Ammon's horn (tissue), 1 donor: ENCODE data around the gene COL5A1.
"Not testable (repeated sequence)": the region's sequence is repeated elsewhere in the genome, so short reads cannot be mapped to it uniquely, and the experiment has no call there.

Source experiments
- DNase-seq: peaks from one replicate; pipeline ENCODE4 v3.0.0-alpha.2; 2016; ENCODE audit warnings: low spot score

COL5A1 gene

DNA sequence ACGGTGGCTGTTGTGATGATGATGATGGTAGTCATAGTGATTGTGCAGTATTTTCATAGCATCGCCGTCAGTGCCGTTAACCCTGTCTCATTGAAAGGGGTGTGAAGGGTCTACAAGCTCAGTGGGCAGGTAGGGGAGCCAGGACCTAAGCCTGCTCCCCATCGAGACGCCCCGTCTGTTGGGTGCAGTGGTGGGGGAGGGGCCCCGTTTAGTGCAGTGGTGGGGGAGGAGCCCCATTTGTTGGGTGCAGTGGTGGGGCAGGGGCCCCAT, 68.6 kb downstream of the COL5A1 start:
- no peak for DNase-seq

DNA sequence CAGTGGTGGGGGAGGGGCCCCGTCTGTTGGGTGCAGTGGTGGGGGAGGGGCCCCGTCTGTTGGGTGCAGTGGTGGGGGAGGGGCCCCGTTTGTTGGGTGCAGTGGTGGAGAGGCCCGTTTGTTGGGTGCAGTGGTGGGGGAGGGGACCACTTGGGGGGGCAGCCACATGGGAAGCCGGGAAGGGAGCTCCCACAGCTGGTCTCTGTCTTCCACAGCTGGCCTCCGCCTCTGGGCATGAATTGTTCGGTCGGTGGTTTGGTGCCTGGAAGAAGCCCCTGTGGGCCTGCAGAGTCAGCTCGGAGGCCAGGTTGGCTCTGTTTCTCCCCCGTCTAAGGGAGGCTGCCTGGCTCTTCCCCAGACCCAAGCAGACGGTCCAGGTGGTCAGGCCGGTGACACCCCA, 69.3 kb downstream of the COL5A1 start:
- DNase-seq, result no peak

DNA sequence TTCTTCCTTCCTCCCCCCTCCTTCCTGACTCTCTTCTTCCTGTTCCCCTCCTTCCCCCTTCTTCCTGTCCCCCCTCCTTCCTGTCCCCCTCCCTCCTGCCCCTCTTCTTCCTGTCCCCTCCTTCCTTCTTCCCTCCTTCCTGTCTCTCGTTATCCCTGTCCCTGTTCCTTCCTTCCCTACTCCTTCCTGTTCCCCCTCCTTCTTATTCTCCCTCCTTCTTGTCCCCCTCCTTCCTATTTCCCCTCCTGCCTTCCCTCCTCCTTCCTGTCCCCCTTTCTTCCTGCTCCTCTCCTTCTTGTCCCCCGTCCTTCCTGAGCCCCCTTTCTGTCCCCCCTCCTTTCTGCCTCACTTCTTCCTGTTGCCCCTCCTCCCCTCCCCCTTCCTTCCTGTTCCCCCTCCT, 70.6 kb downstream of the COL5A1 start:
- no peak for DNase-seq

- DNase-seq, result no peak
Measured at GRCh38 chr9:134712926-134713325, 71.3 kb downstream of the COL5A1 start.

DNA sequence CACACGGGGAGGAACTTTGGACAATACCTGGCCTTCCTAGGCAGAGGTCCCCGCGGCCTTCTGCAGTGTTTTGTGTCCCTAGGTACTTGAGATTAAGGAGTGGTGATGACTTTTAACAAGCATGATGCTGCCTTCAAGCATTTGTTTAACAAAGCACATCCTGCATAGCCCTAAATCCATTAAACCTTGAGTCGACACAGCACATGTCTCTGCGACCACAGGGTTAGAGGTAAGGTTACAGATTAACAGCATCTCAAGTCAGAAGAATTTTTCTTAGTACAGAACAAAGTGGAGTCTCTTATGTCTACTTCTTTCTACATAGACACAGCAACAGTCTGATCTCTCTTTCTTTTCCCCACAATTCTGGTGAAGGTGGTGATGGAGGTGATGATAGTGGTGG, 73.9 kb downstream of the COL5A1 start:
- DNase-seq, result not testable (repeated sequence)

- DNase-seq, result no peak
Measured at GRCh38 chr9:134716067-134716466, 74.5 kb downstream of the COL5A1 start.

- DNase-seq, result no peak
Measured at GRCh38 chr9:134717056-134717455, 75.5 kb downstream of the COL5A1 start.

- DNase-seq, result peak; percentile 35
Measured at GRCh38 chr9:134717924-134718645, 76.5 kb downstream of the COL5A1 start.

GRCh38 chr9:134719331-134719730, 77.7 kb downstream of the COL5A1 start:
- DNase-seq, result no peak

DNA sequence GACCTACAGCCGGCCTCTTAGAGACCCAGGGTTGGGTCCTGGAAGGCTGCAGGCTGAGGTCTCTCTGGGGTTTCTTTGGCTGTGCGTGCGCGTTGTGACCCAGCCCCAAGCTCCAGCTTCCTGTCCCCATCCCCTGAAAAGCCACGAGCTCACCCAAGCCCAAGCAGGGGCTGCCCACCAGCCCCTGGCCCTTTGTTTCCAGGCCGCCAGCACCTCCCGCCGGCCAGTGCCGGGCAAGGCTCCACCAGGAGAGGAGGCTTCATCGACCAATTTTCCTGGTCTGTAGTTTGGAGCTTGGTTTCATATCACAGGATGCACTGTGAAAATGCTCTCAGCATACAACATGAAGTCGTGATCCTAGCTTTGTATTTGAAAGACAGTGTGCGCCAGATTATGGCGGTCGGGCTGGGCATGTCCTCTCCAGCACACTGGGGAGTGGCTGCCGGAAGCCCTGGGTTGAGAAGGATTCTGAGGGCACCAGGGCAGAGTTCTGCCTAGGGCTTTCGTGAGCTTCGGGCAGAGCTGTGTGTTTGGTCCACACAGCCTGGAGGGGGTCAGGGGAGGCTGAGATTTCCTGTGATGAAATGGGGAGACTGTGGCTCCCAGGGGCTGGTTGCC, 78.6 kb downstream of the COL5A1 start:
- DNase-seq, result no peak

GRCh38 chr9:134720796-134721195, 79.2 kb downstream of the COL5A1 start:
- no peak for DNase-seq

DNA sequence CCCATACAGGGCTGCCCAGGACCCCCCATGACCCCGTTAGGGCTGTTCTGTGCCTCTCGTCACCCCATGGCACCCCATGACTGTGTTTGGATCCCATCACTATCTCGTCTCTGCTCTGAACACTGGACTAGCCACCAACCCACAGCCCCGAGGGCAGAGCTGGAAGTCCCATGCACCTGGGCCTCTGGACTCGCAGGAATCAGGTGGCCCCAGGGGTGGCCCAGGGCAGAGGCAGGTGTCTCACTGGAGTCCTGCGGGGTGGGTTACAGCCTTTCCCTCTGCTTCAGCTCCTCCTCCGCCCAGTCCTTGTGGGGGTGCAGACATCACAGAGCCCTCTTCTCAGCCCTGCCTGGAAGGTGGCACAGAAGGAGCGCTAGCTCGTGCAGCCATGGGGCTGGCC, 79.7 kb downstream of the COL5A1 start:
- DNase-seq, result no peak

- no peak for DNase-seq
Measured at GRCh38 chr9:134722120-134722701, 80.6 kb downstream of the COL5A1 start.

DNA sequence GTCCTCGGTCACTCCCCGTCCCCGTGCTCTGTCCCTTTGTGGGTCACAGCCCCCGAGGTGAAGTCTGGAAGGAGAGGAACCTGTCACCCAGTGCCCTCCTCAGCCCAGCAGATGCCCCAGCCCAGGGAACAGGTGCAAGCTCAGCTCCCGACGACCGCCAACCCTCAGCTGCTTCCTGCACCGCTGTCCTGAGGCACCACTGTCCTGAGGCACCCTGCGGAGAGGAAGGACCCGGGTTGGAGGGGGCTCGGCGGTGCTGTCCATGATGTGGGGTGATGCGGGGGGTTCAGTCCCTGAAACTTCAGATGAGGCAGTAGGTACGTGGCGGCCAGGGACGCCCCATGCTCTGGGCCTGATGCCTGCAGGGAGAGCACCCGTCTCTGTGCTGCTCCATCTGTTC, 81.4 kb downstream of the COL5A1 start:
- no peak for DNase-seq

- DNase-seq, result no peak
Measured at GRCh38 chr9:134723491-134724190, 82.0 kb downstream of the COL5A1 start.

DNA sequence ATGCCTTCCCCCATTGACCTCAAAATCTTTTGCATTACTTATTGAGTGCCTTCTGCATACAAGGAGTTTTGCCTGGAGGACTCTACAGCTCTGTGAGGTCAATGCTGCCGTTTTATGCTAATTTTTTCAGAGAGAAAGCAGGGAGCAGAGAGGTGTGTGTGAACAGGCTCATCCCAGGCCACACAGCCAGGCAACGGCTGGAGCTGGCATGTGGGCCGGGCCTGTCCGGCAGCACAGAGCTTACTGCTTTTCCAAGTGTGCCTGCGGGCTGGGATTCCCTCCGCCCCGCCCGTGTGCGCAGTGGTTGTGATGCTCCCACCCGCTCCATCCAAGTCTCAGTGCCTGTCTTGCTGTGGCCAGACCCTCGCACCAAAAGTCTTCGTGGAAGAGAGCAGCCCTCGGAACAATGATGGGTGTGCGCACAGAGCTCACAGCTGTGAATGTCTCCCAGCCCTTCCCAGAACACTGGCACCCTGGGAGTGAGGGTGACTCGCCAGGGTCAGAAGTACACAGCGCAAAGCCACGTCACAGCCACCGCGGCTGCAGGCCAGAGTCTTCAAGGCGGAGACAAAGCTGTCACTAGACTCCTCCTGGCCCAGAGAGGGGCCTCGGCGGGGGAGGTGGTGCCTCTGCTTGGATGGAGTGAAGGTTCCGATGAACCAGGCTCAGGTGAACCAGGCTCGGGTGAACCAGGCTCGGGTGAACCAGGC, 82.8 kb downstream of the COL5A1 start:
- no peak for DNase-seq

- DNase-seq, result no peak
Measured at GRCh38 chr9:134724912-134725604, 83.5 kb downstream of the COL5A1 start.

GRCh38 chr9:134725605-134725940, 84.0 kb downstream of the COL5A1 start:
- peak; percentile 51 for DNase-seq

DNA sequence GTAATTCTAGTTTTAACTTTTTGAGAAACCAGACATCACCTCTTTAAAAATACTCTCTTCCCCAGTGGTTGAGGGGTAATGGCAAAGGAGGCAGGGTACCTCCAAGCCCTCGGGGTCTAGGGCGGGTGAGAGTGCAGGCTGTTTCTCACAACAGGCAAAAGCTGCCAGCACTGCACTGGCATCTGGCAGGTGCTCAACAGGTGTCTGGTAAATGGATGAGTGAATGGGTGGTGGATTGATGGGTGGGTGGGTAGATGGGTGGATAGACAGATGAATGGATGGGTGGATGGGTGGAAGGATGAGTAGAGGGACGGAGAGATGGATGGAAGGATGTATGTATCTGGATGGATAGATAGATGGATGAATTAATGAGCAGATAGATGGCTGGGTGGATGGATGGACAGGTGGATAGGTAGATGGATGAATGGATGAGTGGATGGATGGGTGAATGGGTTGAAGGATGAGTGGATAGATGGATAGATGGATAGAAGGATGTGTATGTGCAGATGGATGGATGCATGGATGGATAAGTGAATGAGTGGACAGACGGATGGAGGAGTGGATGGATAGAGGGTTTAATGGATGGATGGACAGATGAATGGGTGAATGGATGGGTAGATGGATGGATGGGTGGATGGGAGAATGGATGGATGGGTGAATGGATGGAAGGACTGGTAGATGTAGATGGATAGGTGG, 84.6 kb downstream of the COL5A1 start:
- DNase-seq, result no peak

DNA sequence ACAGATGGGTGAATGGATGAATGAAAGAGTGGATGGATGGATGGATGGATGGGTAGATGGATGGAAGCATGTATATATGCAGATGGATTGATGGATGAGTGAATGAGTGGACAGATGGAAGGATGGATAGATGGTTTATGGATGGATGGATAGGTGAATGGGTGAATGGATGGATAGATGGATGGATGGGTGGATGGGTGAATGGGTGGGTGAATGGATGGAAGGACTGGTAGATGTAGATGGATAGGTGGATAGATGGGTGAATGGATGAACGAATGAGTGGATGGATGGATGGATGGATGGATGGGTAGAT, 85.1 kb downstream of the COL5A1 start:
- no peak for DNase-seq

DNA sequence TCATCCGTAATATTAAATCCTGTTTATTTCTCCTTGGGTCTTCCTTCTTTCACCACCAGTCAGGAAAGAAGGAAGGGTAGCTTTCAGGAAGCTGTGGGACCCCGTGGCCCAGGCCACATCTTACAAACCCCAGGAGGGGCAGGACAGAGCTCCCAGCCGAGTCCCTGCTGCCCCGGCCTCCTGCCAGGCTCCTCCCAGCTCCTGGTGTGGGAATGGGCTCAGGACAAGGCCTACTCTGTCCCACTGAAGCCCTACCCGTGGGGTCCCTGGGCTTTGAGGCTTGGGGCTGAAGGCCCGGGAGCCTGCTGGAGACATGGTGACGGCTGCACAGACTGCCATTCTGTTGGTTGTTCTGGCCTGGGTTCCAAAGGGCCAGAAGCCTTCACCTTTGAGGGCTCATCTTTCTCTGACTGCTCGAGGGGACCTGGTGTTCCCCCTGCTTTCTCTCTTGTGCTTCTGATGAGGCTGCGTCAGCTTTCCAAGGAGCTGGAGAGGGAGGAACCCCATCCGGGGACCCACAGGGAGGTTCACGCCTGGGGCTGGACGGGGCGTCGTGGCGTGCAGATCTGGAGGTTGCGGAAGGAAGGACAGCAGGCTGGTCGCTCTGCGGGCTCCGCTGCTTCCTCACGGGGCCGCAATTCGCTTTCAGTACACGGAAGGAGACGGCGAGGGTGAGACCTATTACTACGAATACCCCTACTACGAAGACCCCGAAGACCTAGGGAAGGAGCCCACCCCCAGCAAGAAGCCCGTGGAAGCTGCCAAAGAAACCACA, 86.6 kb downstream of the COL5A1 start:
- DNase-seq, result no peak
